ENCODE data around the gene SAMHD1.
"Not testable (repeated sequence)": the region's sequence is repeated elsewhere in the genome, so short reads cannot be mapped to it uniquely, and the experiment has no call there.

SAMHD1 gene

DNA sequence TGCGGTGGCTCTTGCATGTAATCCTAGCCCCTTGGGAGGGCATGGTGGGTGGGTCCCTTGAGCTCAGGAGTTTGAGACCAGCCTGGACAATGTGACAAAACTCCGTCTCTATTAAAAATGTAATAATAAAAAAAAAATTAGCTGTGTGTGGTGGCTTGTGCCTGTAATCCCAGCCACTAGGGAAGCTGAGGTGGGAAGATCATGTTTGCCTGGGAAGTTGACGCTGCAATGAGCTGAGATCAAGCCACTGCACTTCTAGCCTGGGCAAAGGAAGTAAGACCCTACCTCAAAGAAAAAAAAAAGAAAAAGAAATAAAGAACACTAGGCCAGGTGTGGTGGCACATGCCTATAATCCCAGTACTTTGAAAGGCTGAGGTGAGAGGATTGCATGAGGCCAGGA is 4.5 kb upstream of the SAMHD1 start:
- DNase-seq (ENCODE audit: low read depth, low spot score): no peak
- H3K4me3 ChIP-seq (ENCODE audit: insufficient read length, low read depth): no peak overlapping the region
- no peaks in the 10 kb centered on the region for H3K9me3 ChIP-seq (ENCODE audit: insufficient read depth, low read length)
- H3K27me3 ChIP-seq (ENCODE audit: insufficient read depth, insufficient read length): no peaks in the 10 kb centered on the region
- no peaks in the 10 kb centered on the region for H3K4me1 ChIP-seq (ENCODE audit: insufficient read depth, insufficient read length)
- TF ChIP-seq YY1 (IDR thresholded peaks at IDR 0.05; ENCODE audit: insufficient read depth, insufficient read length) (no peak), ZNF274 (IDR thresholded peaks at IDR 0.05; ENCODE audit: low read depth, low read length) (no peak), SUZ12 (IDR thresholded peaks at IDR 0.05; ENCODE audit: extremely low read depth, insufficient read depth, insufficient read length) (no peak)
- H3K36me3 ChIP-seq (ENCODE audit: insufficient read depth, insufficient read length, low read length): no peaks in the 10 kb centered on the region
- no peak overlapping the region for H3K9ac ChIP-seq (ENCODE audit: insufficient read length, low read depth)

DNA sequence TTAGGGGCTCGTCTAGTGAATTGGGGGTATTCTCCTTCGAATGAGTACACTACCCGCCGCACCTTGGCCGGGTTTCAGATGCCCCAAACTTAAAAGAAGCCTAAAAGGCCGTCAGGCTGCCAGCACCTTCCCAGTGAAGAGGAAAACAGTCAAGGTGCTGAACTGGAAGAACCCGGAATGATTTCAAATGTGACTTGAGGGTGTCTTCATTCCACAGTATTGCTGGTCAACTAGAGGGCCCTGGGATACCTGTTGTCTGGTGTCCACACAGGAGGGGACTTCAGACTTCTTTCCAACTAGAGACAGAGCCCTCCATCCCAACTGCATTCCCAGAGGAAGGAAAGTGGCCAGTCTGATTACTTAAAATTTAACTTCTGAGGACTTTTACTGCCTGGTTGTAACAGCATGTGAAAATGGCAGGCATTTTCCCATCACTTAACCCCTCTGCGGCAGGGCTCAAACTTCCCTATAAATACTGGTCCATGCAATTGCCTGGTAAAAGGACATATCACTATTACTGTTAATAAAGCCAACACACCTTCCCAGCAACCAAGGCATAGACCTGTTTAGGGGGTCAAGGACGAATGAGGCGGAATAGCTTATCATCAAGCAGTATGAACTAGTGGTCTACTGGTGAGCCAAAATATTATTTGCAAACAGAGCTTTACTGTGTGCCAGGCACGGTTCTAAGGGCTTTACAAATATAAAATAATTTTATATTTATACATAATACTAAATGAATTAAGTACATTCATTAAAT is 651 bp upstream of the SAMHD1 start:
- peak overlapping the region; percentile 73 for H3K9ac ChIP-seq (ENCODE audit: insufficient read length, low read depth)
- H3K9me3 ChIP-seq (ENCODE audit: insufficient read depth, low read length): no peaks in the 10 kb centered on the region
- H3K4me3 ChIP-seq (ENCODE audit: insufficient read length, low read depth): peak overlapping the region; percentile 58
- no peak for TF ChIP-seq ZNF274 (IDR thresholded peaks at IDR 0.05; ENCODE audit: low read depth, low read length)
- TF ChIP-seq SUZ12 (IDR thresholded peaks at IDR 0.05; ENCODE audit: extremely low read depth, insufficient read depth, insufficient read length): no peak
- no peak for TF ChIP-seq YY1 (IDR thresholded peaks at IDR 0.05; ENCODE audit: insufficient read depth, insufficient read length)
- no peaks in the 10 kb centered on the region for H3K36me3 ChIP-seq (ENCODE audit: insufficient read depth, insufficient read length, low read length)
- H3K4me1 ChIP-seq (ENCODE audit: insufficient read depth, insufficient read length): no peaks in the 10 kb centered on the region
- H3K27me3 ChIP-seq (ENCODE audit: insufficient read depth, insufficient read length): no peaks in the 10 kb centered on the region
- no peak for DNase-seq (ENCODE audit: low read depth, low spot score)

DNA sequence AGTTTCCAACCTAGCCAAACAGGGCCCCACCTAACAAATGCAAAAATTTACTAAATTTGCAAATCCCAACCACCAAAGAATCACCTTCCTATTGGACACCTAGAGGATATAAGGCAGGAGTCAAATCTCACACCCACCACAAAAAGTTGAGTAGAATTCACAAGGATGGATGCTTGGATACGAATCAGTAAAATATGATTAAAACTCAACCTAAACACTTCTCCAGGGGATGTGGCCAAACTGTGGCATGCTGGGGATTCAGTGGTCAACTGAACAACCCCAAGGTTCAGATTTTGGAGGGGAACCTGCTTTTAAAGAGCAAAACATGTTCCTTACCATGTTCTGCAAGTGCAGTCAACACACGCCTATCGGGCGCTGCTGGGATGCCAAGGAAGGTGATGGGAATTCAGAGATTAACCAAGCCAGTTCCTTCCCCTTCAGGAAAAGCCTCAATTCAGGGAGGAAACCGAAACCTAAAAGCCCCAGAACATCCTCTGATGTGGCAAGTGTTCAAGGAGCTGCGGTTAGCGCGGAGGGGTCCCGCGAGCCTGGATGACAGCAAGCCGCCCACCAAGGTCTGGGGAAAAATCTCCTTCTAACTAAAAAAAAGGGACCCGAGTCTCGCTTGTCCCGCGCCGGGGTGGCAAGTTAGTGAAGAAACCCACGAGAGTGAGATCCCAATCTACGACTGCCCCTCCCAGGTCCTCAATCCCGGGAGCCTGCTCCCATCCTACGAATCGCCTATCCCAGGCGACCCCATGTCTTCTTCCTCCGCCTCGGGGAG is 902 bp downstream of the SAMHD1 start:
- H3K4me3 ChIP-seq (ENCODE audit: insufficient read length, low read depth): peak overlapping the region; percentile 58
- peaks cover under 1% of the 10 kb centered on the region for H3K36me3 ChIP-seq (ENCODE audit: insufficient read depth, insufficient read length, low read length)
- TF ChIP-seq YY1 (IDR thresholded peaks at IDR 0.05; ENCODE audit: insufficient read depth, insufficient read length) (no peak), ZNF274 (IDR thresholded peaks at IDR 0.05; ENCODE audit: low read depth, low read length) (no peak), SUZ12 (IDR thresholded peaks at IDR 0.05; ENCODE audit: extremely low read depth, insufficient read depth, insufficient read length) (no peak)
- peak overlapping the region; percentile 88 for H3K9ac ChIP-seq (ENCODE audit: insufficient read length, low read depth)
- H3K4me1 ChIP-seq (ENCODE audit: insufficient read depth, insufficient read length): no peaks in the 10 kb centered on the region
- H3K27me3 ChIP-seq (ENCODE audit: insufficient read depth, insufficient read length): no peaks in the 10 kb centered on the region
- no peaks in the 10 kb centered on the region for H3K9me3 ChIP-seq (ENCODE audit: insufficient read depth, low read length)
- no peak for DNase-seq (ENCODE audit: low read depth, low spot score)

DNA sequence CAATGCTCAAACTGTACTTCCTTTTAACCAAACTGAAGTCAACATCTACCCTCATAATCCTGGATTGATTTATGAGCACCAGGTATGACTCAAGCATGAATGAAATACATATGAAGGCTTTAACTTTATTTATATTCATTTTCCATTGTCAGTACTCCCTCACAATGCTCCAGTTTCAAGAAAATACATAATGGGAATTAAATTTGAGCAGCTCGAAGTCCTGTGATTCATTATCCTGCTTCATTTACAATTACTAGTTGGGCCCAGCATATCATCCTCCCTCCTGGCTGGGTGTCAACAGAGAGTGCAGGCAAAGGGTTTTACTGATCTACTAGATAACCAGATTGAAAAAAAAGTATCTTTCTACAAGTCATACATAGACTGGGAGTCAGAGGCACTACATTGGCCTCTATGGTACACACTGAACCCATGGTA is 10.1 kb downstream of the SAMHD1 start:
- no peak for DNase-seq (ENCODE audit: low read depth, low spot score)
- no peaks in the 10 kb centered on the region for H3K27me3 ChIP-seq (ENCODE audit: insufficient read depth, insufficient read length)
- TF ChIP-seq ZNF274 (IDR thresholded peaks at IDR 0.05; ENCODE audit: low read depth, low read length): no peak
- TF ChIP-seq SUZ12 (IDR thresholded peaks at IDR 0.05; ENCODE audit: extremely low read depth, insufficient read depth, insufficient read length): no peak
- TF ChIP-seq YY1 (IDR thresholded peaks at IDR 0.05; ENCODE audit: insufficient read depth, insufficient read length): no peak
- no peaks in the 10 kb centered on the region for H3K4me1 ChIP-seq (ENCODE audit: insufficient read depth, insufficient read length)
- H3K4me3 ChIP-seq (ENCODE audit: insufficient read length, low read depth): no peak overlapping the region
- no peak overlapping the region for H3K9ac ChIP-seq (ENCODE audit: insufficient read length, low read depth)
- H3K9me3 ChIP-seq (ENCODE audit: insufficient read depth, low read length): no peaks in the 10 kb centered on the region
- H3K36me3 ChIP-seq (ENCODE audit: insufficient read depth, insufficient read length, low read length): peaks cover 4% of the 10 kb centered on the region

DNA sequence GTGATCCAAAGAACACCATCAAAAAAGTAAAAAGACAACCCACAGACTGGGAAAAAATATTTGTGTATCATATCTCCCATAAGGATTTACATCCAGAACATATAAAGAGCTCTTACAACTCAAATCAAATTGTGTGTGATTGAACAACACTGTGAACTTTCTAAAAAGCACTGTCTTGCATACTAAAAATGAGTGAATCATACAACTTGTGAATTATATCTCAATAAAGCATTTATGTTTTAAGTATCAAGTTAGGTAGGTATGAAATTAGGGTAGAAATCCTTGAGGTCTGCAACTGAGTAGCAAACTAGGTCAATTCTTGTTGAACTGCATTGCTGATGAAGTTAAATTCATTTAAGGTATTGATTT is 14.1 kb downstream of the SAMHD1 start:
- no peaks in the 10 kb centered on the region for H3K4me1 ChIP-seq (ENCODE audit: insufficient read depth, insufficient read length)
- TF ChIP-seq YY1 (IDR thresholded peaks at IDR 0.05; ENCODE audit: insufficient read depth, insufficient read length) (no peak), ZNF274 (IDR thresholded peaks at IDR 0.05; ENCODE audit: low read depth, low read length) (no peak)
- no peak overlapping the region for H3K9ac ChIP-seq (ENCODE audit: insufficient read length, low read depth)
- no peaks in the 10 kb centered on the region for H3K36me3 ChIP-seq (ENCODE audit: insufficient read depth, insufficient read length, low read length)
- no peaks in the 10 kb centered on the region for H3K9me3 ChIP-seq (ENCODE audit: insufficient read depth, low read length)
- no peak overlapping the region for H3K4me3 ChIP-seq (ENCODE audit: insufficient read length, low read depth)
- H3K27me3 ChIP-seq (ENCODE audit: insufficient read depth, insufficient read length): no peaks in the 10 kb centered on the region
- DNase-seq (ENCODE audit: low read depth, low spot score): no peak

DNA sequence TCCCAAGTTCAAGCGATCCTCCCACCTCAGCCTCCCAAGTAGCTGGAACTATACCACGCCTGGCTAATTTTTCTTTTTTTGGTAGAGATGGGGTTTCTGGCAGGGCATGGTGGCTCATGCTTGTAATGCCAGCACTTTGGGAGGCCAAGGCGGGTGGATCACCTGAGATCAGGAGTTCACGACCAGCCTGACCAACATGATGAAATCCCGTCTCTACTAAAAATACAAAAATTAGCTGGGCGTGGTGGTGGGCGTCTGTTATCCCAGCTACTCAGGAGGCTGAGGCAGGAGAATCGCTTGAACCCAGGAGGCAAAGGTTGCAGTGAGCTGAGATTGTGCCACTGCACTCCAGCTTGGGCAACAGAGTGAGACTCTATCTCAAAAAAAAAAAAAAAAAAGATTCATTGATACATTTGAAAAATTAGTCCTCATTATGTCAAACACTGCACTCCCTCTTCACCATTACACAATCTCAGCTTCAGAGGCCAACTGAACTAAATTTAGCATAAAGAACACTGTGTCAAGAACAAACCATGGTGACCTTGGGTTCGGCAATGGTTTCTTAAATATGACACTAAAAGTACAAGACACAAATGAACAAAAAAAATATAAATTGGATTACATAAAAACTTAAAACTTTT is 14.6 kb downstream of the SAMHD1 start:
- H3K36me3 ChIP-seq (ENCODE audit: insufficient read depth, insufficient read length, low read length); H3K4me1 ChIP-seq (ENCODE audit: insufficient read depth, insufficient read length); H3K27me3 ChIP-seq (ENCODE audit: insufficient read depth, insufficient read length); H3K9ac ChIP-seq (ENCODE audit: insufficient read length, low read depth); DNase-seq (ENCODE audit: low read depth, low spot score); H3K9me3 ChIP-seq (ENCODE audit: insufficient read depth, low read length); H3K4me3 ChIP-seq (ENCODE audit: insufficient read length, low read depth): not testable (repeated sequence)

DNA sequence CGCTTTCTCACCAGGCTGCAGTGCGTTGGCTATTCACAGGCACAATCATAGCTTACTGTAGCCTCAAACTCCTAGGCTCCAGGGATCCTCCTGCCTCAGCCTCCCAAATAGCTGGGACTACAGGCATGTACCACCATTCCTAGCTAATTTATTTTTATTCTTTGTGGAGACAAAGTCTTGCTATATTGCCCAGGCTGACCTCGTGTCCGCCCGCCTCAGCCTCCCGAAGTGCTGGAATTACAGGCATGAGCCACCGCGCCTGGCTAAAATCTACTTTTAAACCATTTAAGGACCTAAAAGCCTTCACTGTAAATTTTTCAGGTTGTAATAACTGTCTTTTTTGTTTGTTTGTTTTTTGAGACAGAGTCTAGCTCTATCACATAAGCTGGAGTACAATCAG is 15.2 kb downstream of the SAMHD1 start:
- H3K36me3 ChIP-seq (ENCODE audit: insufficient read depth, insufficient read length, low read length): no peaks in the 10 kb centered on the region
- no peaks in the 10 kb centered on the region for H3K4me1 ChIP-seq (ENCODE audit: insufficient read depth, insufficient read length)
- H3K9me3 ChIP-seq (ENCODE audit: insufficient read depth, low read length): no peaks in the 10 kb centered on the region
- TF ChIP-seq YY1 (IDR thresholded peaks at IDR 0.05; ENCODE audit: insufficient read depth, insufficient read length): no peak
- no peak for TF ChIP-seq SUZ12 (IDR thresholded peaks at IDR 0.05; ENCODE audit: extremely low read depth, insufficient read depth, insufficient read length)
- no peak for TF ChIP-seq ZNF274 (IDR thresholded peaks at IDR 0.05; ENCODE audit: low read depth, low read length)
- no peak overlapping the region for H3K9ac ChIP-seq (ENCODE audit: insufficient read length, low read depth)
- no peak for DNase-seq (ENCODE audit: low read depth, low spot score)
- no peaks in the 10 kb centered on the region for H3K27me3 ChIP-seq (ENCODE audit: insufficient read depth, insufficient read length)
- no peak overlapping the region for H3K4me3 ChIP-seq (ENCODE audit: insufficient read length, low read depth)

DNA sequence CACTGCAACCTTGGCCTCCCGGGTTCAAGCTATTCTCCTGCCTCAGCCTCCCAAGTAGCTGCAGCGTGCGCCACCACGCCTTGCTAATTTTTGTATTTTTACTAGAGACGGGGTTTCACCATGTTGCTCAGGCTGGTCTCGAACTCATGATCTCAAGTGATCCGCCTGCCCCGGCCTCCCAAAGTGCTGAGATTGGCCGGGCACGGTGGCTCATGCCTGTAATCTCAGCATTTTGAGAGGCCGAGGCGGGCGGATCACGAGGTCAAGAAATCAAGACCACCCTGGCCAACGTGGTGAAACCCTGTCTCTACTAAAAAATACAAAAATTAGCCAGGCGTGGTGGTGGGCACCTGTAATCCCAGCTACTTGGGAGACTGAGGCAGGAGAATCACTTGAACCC is 17.9 kb downstream of the SAMHD1 start:
- H3K27me3 ChIP-seq (ENCODE audit: insufficient read depth, insufficient read length); DNase-seq (ENCODE audit: low read depth, low spot score); H3K36me3 ChIP-seq (ENCODE audit: insufficient read depth, insufficient read length, low read length); H3K4me1 ChIP-seq (ENCODE audit: insufficient read depth, insufficient read length); H3K9me3 ChIP-seq (ENCODE audit: insufficient read depth, low read length); H3K9ac ChIP-seq (ENCODE audit: insufficient read length, low read depth); H3K4me3 ChIP-seq (ENCODE audit: insufficient read length, low read depth): not testable (repeated sequence)
